ENCODE measurements around the gene TCF25. TPM values are rescaled to one million over a fixed set of nuclear protein-coding genes. Genes with fewer than 3 reads are reported as not detected.

The TCF25 gene
- total RNA-seq, 1 donor from 2014 or later, result 177 TPM

DNA sequence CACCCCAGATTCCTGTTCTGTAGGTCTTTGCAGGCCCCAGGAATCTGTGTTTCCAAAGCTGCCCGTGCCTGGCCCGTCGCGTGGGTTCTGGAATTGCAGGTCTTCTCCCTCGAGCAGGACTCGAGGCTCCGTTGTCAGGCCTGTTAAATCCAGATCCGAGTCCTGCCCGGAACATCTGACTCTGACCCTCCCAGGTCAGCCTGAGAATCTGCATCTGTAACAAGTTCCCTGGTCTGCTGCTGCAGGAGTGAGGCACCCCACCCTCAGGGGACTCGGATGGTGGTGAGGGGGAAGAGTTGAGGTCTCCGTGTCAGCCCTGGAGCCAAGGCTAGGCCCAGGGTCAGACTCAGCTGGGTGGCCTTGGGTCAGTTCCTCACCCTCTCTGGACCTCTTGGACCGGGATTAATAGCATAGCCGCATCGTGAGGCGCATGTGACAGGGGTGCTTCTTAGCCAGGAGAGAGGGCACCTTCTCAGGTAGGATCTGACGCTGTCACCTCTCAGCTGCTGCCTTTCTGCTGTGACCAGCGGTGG lies 36.3 kb upstream of the TCF25 start:
- Mint-ChIP-seq H3K9me3 (ENCODE audit: low read depth) (no peaks in the 10 kb centered on the region), H3K27me3 (no peaks in the 10 kb centered on the region), H3K36me3 (ENCODE audit: insufficient read depth) (peaks cover 14% of the 10 kb centered on the region), H3K4me1 (ENCODE audit: low read depth) (peaks cover 5% of the 10 kb centered on the region), H3K4me3 (ENCODE audit: low read depth) (peak overlapping the region; percentile 9), H3K27ac (peak overlapping the region; percentile 93)
- DNase-seq (ENCODE audit: low spot score, unreplicated experiment), result no peak
- TF ChIP-seq, protein P1, sequence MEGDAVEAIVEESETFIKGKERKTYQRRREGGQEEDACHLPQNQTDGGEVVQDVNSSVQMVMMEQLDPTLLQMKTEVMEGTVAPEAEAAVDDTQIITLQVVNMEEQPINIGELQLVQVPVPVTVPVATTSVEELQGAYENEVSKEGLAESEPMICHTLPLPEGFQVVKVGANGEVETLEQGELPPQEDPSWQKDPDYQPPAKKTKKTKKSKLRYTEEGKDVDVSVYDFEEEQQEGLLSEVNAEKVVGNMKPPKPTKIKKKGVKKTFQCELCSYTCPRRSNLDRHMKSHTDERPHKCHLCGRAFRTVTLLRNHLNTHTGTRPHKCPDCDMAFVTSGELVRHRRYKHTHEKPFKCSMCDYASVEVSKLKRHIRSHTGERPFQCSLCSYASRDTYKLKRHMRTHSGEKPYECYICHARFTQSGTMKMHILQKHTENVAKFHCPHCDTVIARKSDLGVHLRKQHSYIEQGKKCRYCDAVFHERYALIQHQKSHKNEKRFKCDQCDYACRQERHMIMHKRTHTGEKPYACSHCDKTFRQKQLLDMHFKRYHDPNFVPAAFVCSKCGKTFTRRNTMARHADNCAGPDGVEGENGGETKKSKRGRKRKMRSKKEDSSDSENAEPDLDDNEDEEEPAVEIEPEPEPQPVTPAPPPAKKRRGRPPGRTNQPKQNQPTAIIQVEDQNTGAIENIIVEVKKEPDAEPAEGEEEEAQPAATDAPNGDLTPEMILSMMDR (IDR thresholded peaks at IDR 0.05; ENCODE audit: unreplicated experiment), result no peak

DNA sequence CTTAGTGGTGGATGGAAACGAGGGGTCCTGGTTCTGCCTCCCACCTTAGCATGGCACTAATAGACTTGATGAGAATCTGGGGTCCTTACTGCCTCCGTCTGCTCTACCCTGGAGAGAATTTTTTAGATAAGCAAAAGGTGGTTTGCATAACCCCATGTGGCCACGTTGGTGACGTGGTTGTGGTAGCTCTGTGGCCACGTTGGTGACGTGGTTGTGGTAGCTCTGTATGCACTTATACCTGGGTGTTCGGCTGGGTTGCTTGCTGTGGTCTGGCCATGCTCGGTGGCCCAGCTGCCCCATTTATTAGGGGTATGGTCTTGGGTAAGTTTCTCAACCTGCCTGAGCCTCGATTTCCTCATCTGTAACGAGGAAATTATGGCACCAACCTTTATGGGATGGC lies 32.1 kb upstream of the TCF25 start:
- Mint-ChIP-seq H3K36me3 (ENCODE audit: insufficient read depth) (no peaks in the 10 kb centered on the region), H3K27ac (no peak overlapping the region), H3K4me3 (ENCODE audit: low read depth) (no peak overlapping the region), H3K9me3 (ENCODE audit: low read depth) (no peaks in the 10 kb centered on the region), H3K27me3 (no peaks in the 10 kb centered on the region), H3K4me1 (ENCODE audit: low read depth) (peaks cover 5% of the 10 kb centered on the region)
- DNase-seq (ENCODE audit: low spot score, unreplicated experiment), result no peak
- TF ChIP-seq, protein P1 (IDR thresholded peaks at IDR 0.05; ENCODE audit: unreplicated experiment), result no peak

DNA sequence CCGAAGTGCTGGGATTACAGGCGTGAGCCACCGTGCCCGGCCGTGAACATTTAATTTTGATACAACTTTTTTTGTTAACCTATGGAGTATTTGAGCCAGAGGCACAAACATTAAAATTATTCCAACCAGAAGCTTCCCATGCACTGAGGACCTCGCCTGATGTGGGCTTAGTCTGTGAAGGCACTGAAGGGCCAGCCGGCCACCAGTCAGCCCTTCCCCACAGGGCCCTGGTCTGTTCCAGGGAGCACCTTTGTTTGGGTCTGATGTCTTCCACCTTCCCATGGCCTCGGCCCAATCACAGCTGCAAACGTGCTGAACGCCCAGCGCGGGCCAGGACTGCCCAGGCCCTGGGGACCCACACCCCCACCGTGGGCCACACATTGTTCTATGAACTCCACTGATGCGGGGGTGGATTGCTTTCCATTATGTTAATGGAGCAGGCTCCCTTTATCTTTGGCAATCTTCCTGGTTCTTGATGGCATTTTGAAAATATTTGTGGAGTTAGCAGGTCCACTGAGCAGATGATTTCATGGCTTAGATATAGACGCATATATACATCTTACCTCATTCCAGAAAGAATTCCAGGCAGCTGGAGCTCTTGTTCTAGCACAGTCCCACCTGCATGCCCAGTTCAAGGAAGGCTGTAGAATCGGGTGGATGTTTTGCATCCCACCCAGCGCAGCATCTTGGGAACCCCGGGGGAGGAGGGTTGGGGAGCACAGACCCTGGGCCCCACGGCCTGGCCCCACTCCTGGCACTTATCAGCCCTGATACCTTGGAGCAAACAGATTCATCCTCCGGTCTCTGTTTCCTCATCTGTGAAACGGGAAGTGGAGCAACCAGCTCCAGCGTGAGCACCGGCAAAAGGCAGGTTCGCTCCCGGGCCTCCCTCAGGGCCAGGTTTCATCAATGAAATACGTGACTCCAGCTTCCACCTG lies 30.7 kb upstream of the TCF25 start:
- H3K4me1 Mint-ChIP-seq (ENCODE audit: low read depth), result peaks cover 15% of the 10 kb centered on the region
- H3K27me3 Mint-ChIP-seq, result no peaks in the 10 kb centered on the region
- H3K36me3 Mint-ChIP-seq (ENCODE audit: insufficient read depth), result no peaks in the 10 kb centered on the region
- TF ChIP-seq, protein P1 (IDR thresholded peaks at IDR 0.05; ENCODE audit: unreplicated experiment), result no peak
- no peak for DNase-seq (ENCODE audit: low spot score, unreplicated experiment)
- no peak overlapping the region for H3K27ac Mint-ChIP-seq
- no peak overlapping the region for H3K4me3 Mint-ChIP-seq (ENCODE audit: low read depth)
- H3K9me3 Mint-ChIP-seq (ENCODE audit: low read depth), result no peaks in the 10 kb centered on the region

DNA sequence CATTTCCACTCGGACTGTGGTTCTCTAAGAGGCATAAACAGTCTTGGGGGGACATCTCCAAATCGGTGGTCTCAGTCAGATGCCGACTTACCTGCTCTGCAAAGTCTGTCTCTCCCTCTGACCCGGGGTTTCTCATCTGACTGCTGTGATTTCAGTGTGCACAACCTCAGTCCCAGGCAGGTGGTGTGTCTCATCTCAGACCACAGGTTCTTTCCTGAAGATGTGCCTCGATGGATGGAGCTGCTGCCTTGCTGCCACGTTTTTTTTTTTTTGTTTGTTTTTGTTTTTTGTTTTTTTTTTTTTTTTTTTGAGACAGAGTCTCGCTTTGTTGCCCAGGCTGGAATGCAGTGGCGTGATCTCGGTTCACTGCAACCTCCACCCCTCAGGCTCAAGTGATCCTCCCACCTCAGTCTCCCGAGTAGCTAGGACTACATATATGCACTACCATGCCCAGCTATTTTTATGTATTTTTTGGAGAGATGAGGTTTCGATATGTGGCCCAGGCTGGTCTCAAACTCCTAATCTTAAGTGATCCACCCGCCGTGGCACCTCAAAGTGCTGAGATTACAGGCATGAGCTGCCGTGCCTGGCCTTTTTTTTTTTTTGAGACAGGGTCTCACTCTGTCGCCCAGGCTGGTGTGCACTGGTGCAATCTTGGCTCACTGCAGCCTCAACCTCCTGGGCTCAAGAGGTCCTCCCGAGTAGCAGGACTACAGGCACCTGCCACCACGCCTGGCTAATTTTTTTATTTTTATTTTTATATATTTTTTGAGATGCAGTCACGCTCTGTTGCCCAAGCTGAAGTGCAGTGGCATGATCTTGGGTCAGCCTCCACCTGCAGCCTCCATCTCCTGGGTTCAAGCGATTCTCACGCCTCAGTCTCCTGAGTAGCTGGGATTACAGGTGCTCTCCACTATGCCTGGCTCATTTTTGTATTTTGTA lies 29.7 kb upstream of the TCF25 start:
- TF ChIP-seq, protein P1 (IDR thresholded peaks at IDR 0.05; ENCODE audit: unreplicated experiment), result no peak
- DNase-seq (ENCODE audit: low spot score, unreplicated experiment), result no peak
- Mint-ChIP-seq H3K27me3 (no peaks in the 10 kb centered on the region), H3K4me3 (ENCODE audit: low read depth) (no peak overlapping the region), H3K27ac (no peak overlapping the region), H3K9me3 (ENCODE audit: low read depth) (no peaks in the 10 kb centered on the region), H3K36me3 (ENCODE audit: insufficient read depth) (no peaks in the 10 kb centered on the region), H3K4me1 (ENCODE audit: low read depth) (peaks cover 16% of the 10 kb centered on the region)
